Calu3 (cell line): ENCODE measurements around the gene PLD5. TPM values are rescaled to one million over a fixed set of nuclear protein-coding genes. Genes with fewer than 3 reads are reported as not detected.

Experiments
- BruUV-seq: library from RNA; stranded (reverse); fragments of 400-500 nt; replicated peaks from 2 replicates; lab custom pipeline; 2021; lab: Mats Ljungman, UMichigan
- CTCF ChIA-PET: fragments of 300-600 bp; sonication (Branson Sonifier 250); formaldehyde crosslinking; loops from one replicate; lab custom pipeline; 2022; ENCODE audit warnings: antibody characterized with exemption; lab: Charles Lee
- DNase-seq: peaks from one replicate; pipeline ENCODE4 v3.0.0; 2022
- H3K27ac Mint-ChIP-seq: one replicate; pipeline ENCODE4 v1.8.0; 2022; ENCODE audit warnings: mixed read lengths; ENCODE audit not compliant: unreplicated experiment
- H3K27me3 Mint-ChIP-seq: one replicate; pipeline ENCODE4 v1.8.0; 2022; ENCODE audit warnings: mixed read lengths; ENCODE audit not compliant: unreplicated experiment
- H3K36me3 Mint-ChIP-seq: one replicate; pipeline ENCODE4 v1.8.0; 2022; ENCODE audit warnings: mild to moderate bottlenecking, moderate library complexity, mixed read lengths; ENCODE audit not compliant: insufficient read depth, unreplicated experiment
- H3K4me1 Mint-ChIP-seq: one replicate; pipeline ENCODE4 v1.8.0; 2022; ENCODE audit warnings: mild to moderate bottlenecking, low read depth, mixed read lengths; ENCODE audit not compliant: unreplicated experiment
- H3K4me3 Mint-ChIP-seq: one replicate; pipeline ENCODE4 v1.8.0; 2022; ENCODE audit warnings: mild to moderate bottlenecking, low read depth, moderate library complexity, mixed read lengths; ENCODE audit not compliant: unreplicated experiment
- H3K9me3 Mint-ChIP-seq: one replicate; pipeline ENCODE4 v1.8.0; 2022; ENCODE audit warnings: low read depth, mixed read lengths; ENCODE audit not compliant: unreplicated experiment
- CTCF ChIP-seq: fragments of 200-600 bp; IDR thresholded peaks from one replicate; pipeline ENCODE4 v1.8.0; 2022; ENCODE audit warnings: antibody characterized with exemption; ENCODE audit not compliant: unreplicated experiment
- intact Hi-C: fragments of 100-400 bp; cut with micrococcal nuclease; formaldehyde crosslinking; loops from one replicate; pipeline ENCODE4 v1.10.0; 2022; ENCODE audit not compliant: unreplicated experiment
- total RNA-seq: library from RNA; stranded (reverse); gene quantifications from 2 replicates; pipeline ENCODE4 v1.2.3, GENCODE V29; 2022

PLD5 gene
- total RNA-seq, 1 experiment from 2014 or later = 2.4 TPM

- Mint-ChIP-seq H3K4me1 (no peaks in the 10 kb centered on the region), H3K27ac (no peak overlapping the region), H3K9me3 (peaks cover 4% of the 10 kb centered on the region), H3K27me3 (peaks cover 8% of the 10 kb centered on the region), H3K4me3 (no peak overlapping the region), H3K36me3 (no peaks in the 10 kb centered on the region)
- CTCF ChIA-PET = no interaction called here
- BruUV-seq = no TSS peak
- DNase-seq = no peak
- intact Hi-C loops = no loop called here
- no peak for TF ChIP-seq CTCF
Observed at GRCh38 chr1:242435200-242435599, 89.3 kb downstream of the PLD5 start.

GRCh38 chr1:242432491-242433095 lies 91.9 kb downstream of the PLD5 start:
- DNase-seq = no peak
- peaks cover 4% of the 10 kb centered on the region for H3K9me3 Mint-ChIP-seq
- H3K27ac Mint-ChIP-seq = no peak overlapping the region
- H3K27me3 Mint-ChIP-seq = peaks cover 8% of the 10 kb centered on the region
- intact Hi-C loops = no loop called here
- BruUV-seq = no TSS peak
- no peak overlapping the region for H3K4me3 Mint-ChIP-seq
- CTCF ChIA-PET = no interaction called here
- H3K36me3 Mint-ChIP-seq = no peaks in the 10 kb centered on the region
- H3K4me1 Mint-ChIP-seq = no peaks in the 10 kb centered on the region
- no peak for TF ChIP-seq CTCF

- CTCF ChIA-PET = no interaction called here
- TF ChIP-seq CTCF = no peak
- no peaks in the 10 kb centered on the region for H3K36me3 Mint-ChIP-seq
- H3K27me3 Mint-ChIP-seq = peaks cover 8% of the 10 kb centered on the region
- intact Hi-C loops = no loop called here
- no peak overlapping the region for H3K4me3 Mint-ChIP-seq
- peaks cover 4% of the 10 kb centered on the region for H3K9me3 Mint-ChIP-seq
- no peak for DNase-seq
- BruUV-seq = no TSS peak
- no peaks in the 10 kb centered on the region for H3K4me1 Mint-ChIP-seq
- no peak overlapping the region for H3K27ac Mint-ChIP-seq
Observed at GRCh38 chr1:242431786-242432185, 92.7 kb downstream of the PLD5 start.

- H3K4me1 Mint-ChIP-seq = no peaks in the 10 kb centered on the region
- no peak overlapping the region for H3K27ac Mint-ChIP-seq
- no peak for DNase-seq
- CTCF ChIA-PET = no interaction called here
- no peak for TF ChIP-seq CTCF
- intact Hi-C loops = no loop called here
- H3K36me3 Mint-ChIP-seq = no peaks in the 10 kb centered on the region
- peaks cover 4% of the 10 kb centered on the region for H3K9me3 Mint-ChIP-seq
- no TSS peak for BruUV-seq
- peaks cover 8% of the 10 kb centered on the region for H3K27me3 Mint-ChIP-seq
- no peak overlapping the region for H3K4me3 Mint-ChIP-seq
Observed at GRCh38 chr1:242430956-242431355, 93.5 kb downstream of the PLD5 start.
